ENCODE results near the gene ZNF835.
"Not testable (repeated sequence)": the region's sequence is repeated elsewhere in the genome, so short reads cannot be mapped to it uniquely, and the experiment has no call there.

The ZNF835 gene

DNA sequence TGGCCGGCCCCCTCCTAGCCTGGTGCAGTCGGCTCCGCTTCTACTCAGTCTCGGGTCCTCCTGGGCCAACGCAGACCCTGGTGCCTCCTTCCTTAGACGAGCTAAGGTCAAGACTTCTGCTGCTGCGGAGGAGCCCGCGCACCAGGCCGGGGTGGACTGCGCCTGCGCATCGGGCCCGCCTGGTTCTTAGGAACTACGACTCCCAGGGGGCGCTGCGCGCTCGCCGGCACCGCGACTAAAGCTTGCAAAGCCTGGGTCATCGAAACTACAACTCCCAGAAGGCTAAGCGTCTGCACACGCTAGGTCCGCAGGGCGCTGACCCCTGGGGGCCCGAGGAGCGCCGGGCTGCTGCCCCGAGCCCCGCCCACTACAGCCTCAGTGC, at the start of gene ZNF835:
Gene ZNF835 (minus strand): TSS at position 145 of the 382 bp plus-strand sequence. CDS start 6,559 bp downstream, outside the sequence.
- DNase-seq (ENCODE audit: low spot score), result no peak

DNA sequence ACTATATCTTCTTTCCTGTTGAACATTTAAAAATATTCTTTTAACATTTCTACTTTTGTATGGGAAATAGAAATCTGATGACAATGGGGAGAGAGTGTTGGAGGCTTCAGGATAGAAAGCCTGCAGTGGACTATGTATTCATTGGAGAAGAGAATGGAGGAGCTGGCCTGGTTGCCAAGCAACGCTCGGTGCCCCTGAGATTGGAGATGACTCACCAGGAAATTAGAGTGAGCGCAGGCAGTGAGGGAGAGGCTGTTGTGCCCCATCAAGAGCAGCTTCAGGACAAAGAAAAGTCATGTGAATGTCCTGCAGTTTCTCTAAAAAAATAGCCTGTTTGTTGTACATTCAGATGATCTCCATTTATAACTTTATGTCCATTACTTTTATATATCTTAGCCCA, 48.7 kb upstream of the ZNF835 start:
- peak; percentile 65 for DNase-seq (ENCODE audit: low spot score)

DNA sequence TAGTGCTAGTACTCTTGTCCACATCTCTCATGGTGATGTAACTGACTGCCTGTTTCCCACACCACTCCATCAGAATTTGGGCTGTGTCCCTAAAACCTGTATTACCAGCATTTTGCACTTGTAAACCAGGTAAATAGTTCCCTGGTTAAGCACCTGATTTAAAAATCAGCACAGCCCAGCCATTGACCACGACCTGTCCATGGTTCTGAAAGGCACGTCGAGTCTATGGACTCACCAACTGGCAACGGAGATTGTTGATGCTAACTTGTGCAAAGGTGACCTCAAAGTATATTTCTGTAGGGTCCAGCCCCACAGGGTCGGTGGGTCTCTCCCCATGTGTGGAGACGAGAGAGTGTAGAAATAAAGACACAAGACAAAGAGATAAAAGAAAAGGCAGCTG, 46.7 kb upstream of the ZNF835 start:
- peak; percentile 23 for DNase-seq (ENCODE audit: low spot score)

DNA sequence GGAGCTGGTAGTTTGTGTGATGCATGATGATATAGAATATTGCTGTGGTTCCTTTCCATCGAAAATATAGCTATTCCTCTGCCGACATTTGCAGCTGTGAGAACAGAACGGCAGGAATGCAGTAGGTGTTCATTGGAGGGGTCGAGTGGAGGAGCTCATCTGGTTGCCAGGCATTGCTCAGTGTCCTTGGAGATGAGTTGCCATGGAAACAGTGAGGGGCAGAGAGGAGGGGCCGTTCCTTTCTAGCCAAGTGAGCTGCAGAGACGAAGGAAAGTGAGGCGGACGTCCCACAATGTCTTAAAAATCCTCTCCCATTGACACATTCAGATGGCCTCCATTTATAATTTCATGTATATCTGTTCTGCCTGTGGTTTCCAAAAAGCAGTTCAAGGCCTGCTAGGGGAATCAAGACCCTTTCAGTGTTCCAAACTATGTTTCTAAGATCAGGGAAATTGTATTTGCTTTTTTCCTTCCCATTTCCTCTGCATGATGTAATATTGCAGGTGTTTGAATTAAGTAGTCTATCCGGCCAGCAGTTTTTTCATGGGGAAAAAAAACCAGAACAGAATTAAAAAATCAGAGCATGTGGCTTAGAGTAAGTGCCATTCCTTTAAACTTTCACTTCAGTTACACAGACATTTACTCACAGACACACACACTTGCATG, 41.2 kb upstream of the ZNF835 start:
- no peak for DNase-seq (ENCODE audit: low spot score)

DNA sequence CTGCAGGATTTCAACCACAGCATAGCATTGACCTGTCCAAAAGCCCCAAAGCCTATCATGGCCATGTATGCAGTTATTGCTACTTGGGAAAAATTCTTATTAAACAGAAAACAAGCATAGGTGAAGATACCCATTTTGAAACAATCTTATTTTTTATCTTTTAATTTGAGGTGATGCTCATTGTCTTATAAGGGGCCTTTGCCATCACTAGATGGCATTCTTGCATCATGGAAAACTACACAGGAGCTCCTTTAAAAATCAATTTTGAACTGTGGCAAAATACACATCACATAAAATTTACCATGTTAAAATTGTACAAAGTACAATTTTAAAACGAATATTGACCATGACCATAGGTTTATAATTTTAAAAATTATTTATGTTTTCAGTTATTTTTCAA, 38.9 kb upstream of the ZNF835 start:
- no peak for DNase-seq (ENCODE audit: low spot score)

DNA sequence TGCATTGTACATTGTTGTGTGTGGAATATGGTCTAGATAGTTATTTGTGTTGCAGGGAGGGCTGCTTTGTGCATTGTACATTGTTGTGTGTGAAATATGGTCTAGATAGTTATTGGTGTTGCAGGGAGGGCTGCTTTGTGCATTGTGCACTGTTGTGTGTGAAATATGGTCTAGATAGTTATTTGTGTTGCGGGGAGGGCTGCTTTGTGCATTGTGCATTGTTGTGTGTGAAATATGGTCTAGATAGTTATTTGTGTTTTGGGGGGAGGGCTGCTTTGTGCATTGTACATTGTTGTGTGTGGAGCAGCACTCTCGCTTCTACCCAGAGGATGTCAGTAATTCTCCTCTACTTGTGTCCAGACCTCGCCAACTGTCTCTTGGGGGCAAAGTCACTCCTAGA, 36.3 kb upstream of the ZNF835 start:
- no peak for DNase-seq (ENCODE audit: low spot score)

DNA sequence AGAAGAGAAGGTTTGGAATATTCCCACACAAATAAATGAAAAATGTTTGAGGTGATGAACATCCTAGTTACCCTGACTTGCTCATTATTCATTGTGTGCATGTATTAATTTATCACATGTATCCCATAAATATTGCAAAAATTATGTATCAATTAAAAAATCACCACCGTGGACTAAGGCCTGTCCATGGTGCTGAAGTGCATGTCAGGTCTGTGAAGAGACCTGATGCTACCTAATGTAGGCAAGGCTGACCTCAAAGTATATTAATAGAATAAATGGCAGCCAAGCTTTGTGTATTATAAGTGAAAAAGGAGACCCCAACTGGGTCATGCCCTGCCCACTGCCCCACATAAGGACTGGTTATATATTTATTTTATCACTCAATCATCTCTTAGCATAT, 34.4 kb upstream of the ZNF835 start:
- no peak for DNase-seq (ENCODE audit: low spot score)

DNA sequence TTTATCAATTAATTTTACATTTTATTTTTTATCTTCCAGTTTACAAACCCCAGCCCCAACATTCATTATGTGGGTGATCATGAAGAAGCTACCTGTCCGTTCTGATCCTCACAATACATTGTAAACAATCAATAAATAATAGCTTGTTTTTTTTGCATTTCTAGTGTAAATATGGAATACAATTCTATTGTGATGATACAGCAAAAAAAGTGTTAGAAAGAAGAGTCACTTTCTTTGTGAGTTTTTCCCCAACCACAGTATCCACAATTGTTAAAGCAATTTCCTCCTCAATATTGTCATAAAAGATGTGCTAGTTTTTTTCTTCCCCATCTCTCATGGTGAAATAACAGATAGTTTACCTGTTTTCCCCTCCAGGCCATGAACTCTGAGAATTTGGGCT, 30.3 kb upstream of the ZNF835 start:
- no peak for DNase-seq (ENCODE audit: low spot score)

DNA sequence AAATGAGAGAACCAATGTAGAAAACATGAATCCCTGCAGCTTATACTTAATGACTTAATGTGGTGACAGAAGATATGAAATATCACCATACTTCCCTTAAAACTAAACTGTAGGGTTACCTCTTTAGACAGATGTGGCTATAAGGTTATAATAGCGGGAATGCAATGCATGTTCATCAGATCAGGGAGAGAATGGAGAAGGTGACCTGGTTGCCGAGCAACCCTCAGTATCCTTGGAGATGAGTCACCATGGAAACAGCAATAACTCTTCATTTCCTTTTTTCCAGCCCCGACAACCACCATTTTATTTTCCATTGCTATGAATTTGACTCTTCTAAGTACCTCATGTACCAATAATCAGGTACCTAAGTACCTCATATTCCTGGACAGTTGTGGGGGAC, 28.0 kb upstream of the ZNF835 start:
- DNase-seq (ENCODE audit: low spot score), result no peak

DNA sequence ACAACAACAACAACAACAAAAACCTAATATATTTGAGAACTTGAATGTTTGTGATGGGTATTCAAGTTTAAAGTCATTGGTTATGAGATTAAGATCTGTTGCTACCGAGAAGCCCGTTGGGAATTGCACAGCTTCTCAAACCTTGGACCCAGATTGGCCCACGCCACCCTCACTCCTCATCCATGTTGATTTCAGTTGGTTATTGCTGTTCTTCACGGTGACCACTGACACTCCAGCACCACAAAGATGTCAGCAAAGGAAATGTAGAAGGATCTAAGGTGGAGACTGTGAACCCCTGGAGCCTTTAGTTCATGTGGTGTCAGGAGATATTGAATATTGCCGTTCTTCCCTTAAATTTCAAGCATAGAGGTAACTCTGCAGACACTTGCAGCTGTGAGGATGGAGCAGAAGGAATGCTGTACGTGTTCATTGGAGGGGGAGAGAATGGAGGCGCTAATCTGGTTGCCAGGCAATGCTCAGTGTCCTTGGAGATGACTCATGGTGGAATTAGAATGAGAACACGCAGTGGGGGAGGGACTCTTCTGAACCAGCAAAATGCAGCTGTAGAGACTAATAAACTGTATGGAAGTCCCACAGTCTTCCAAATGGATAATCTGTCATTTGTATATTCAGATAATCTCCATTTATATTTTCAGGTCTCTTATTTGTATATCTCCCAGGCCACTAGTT, 20.8 kb upstream of the ZNF835 start:
- peak; percentile 28 for DNase-seq (ENCODE audit: low spot score)

DNA sequence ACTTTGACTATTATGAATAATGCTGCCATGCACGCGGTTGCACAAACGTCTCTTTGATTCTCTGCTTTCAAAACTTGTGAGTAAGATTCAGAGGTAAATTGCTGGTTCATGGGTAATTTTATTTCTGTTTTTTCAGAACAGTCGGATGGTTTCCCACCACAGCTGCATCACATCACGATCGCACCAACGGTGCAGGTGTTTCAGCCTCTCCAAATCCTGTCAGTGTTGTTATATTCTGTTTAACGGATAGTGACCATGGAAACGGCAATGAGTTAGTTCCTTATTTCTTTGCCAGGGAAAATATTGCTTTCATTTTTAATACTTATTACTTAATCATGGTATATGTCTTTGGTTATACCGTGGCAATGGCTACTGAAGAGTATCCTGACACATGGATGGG, 19.1 kb upstream of the ZNF835 start:
- no peak for DNase-seq (ENCODE audit: low spot score)

DNA sequence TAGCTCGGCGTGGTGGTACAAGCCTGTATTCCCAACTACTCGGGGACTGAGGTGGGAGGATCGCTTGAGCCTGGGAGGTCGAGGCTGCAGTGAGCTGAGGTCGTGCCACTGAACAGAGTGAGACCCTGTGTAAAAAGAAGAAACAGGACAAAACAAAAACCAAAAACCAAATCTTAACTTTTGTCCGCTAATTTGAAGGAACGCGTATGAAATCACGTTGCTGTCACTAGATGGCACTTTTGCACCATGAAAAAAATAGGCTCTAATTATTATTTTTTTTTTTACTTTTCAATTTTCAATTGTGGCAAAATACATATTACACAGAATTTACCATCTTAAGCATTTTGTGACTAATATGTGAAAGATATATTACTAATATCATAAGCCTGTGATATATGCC, 17.6 kb upstream of the ZNF835 start:
- DNase-seq (ENCODE audit: low spot score), result no peak

DNA sequence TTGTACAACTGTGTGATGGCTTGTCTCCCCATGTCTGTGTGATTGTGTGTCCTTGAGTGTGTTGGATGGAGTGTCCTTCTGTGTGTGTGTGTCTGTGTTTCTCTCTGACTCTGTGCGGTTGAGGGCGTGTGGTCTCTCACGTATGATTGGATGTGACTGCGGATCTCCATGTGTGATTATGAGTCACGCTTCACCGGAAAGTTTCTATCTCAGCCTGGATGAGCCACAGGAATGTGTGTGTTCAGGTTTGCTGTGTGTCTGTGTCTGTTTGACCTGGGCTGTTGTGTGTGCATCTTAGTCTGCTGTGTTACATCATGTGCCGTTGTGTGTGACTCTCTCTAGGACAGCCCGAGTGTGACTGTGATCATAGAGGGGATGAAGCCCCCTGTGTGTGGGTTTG, 15.5 kb upstream of the ZNF835 start:
- peak; percentile 24 for DNase-seq (ENCODE audit: low spot score)

DNA sequence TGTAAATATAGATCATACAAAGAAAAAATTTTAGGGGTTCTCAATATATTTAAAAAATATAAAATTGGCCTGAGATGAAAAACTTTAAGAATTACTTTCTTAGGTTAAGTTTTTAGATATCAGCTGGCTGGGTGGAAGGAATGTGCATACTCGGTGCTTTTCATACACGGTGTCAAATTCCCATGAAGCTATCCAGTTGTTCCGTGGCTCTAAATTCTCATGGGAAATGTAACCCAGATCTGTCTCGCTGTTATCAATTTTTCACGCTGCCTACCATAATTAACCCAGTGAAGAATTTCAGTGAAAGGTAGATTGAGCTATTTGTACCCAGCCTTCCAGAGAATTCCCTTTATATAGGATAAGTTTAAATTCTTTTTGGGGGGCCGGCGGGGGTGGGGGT, 11.6 kb upstream of the ZNF835 start:
- no peak for DNase-seq (ENCODE audit: low spot score)

DNA sequence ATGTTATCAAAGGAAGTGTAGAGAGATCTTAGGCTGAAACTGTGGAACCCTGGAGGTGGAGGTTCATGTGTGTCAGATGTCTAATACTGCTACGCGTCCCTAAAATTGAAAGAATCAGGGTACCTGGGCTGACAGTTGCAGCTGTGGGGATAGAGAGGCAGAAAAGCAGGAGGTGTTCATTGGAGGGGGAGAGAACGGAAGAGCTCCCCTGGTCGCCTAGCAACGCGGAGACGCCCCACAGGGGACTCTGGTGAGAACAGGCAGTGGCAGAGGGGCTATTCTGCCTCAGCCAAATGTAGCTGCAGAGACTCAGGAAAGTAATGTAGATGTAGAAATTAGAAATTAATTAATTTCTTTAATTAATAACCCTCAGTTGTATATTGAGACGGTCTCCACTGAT, 10.1 kb upstream of the ZNF835 start:
- no peak for DNase-seq (ENCODE audit: low spot score)

DNA sequence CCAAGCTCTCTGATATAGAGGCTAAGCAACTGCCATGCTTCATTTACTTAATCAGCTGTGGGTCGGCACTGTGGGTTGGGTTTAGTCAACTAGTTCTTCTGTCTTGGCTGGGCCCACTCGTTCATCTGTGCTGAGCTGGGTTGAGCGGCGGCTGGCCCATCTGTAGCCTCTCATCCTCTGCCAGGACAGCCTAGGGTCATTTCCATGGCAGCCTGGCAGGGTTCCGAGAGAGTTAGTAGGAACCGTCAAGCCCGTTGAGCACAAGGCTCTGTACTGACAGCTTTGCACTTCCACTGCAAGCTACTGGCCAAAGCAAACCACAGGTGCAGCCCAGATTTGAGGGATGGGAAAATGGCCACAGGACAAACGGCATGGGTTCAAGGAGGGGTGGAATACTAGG, 6.6 kb upstream of the ZNF835 start:
- DNase-seq (ENCODE audit: low spot score), result no peak

DNA sequence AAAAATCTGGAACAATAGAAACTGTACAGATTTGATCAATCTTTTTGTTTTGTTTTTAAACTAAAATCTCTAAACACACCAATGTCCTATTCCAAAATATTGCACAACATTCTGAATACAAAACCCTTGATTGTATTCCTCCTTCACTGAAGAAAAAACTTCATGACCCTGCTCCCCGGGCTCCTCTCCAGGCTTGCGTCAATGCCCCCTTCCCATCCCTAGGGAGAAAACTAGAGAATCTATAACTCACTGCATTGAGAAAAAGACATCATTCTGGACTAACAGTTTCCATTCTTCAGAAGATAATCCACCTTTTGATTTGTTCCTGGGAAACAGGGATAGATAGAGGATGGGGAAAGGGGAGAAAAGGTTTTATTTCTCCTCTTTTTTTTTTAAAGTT, 1.1 kb upstream of the ZNF835 start:
- DNase-seq (ENCODE audit: low spot score), result not testable (repeated sequence)

DNA sequence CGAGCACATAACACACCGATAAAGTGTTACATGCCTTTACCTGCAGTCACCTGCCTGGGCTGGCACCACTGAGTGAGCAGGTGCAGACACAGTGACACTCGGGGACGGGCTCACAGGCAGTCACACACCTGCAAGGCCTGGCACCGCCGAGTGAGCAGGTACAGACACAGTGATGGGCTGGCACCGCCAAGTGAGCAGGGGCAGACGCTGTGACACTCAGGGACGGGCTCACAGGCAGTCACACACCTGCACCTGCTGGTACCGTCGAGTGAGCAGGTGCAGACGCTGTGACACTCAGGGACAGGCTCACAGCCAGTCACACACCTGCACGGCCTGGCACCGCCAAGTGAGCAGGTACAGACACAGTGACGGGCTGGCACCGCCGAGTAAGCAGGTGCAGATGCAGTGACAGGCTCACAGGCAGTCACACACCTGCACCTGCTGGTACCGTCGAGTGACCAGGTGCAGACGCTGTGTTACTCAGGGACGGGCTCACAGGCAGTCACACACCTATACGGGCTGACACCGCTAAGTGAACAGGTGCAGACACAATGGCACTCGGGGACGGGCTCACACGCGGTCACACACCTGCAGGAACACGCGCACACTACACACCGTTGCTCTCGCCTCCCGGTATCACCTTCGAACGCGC, 470 bp downstream of the ZNF835 start:
- DNase-seq (ENCODE audit: low spot score), result no peak

DNA sequence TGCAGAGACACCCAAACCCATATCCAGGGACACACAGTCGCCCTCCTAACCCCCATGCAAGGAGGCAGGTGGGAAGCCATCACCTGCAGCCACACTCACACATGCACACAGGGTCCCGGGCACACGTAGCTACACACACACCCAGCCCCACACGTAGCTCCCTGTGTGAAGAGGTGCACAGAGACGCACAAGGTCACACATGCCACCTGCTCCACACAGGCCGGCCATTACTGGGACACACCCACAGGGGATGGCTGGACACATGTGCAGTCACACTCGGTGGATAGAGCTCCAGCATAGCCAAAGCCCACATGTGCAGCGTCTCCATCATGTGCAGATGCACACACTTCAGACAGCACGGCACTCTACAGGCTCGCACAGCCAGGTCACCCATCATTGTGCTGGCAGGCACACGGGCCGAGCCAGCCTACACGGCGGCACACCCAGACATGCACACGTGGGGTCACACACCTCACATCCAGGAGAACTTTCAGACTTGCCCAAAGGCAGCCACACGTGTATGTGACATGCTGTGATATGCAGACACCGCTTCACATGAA, 1.1 kb downstream of the ZNF835 start:
- no peak for DNase-seq (ENCODE audit: low spot score)

DNA sequence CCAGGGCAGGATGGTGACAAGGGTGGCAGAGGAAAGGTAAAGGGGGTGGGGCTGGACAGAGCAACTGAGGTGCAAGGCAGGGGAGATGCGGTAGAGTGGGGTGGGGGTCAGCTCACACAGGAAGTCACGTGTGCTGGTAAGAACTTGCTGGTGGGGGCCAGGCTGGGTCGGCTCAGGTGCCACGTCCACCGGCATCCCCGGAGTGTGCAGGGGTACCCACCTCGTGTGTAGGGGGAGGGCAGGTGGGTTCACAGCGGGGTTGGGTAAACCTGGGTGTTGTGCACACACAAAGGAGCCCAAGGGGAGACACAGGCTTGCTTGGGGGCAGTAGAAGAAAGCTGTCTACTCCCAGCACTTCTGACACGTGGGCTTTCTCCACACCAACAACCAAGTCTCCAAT, 2.9 kb downstream of the ZNF835 start:
- no peak for DNase-seq (ENCODE audit: low spot score)

DNA sequence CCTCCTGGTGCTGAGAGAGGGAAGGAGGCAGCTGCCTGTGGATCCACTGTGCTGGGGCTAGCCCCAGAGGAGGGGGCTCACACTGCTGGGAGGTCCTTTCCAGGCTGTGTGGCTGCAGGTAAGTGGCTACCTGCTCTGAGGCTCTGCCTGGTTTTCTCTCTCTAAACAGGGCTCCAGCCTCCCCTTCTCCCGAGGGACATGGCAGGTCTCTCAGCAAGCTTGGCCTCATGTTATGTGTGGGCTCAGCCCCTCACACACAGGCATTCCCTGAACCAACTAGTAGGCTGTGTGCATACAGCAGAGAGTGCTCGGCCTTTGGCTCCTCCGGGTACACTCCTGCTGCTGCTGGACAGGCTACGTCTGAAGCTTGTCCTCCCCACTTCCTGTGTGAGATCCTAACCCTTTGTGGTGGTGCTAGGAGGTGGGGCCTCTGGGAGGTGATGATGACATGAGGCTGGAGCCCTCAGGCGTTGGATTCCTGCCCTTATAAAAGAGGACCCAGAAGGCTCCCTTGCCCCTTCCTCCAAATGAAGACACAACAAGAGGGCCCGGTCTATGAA, 4.2 kb downstream of the ZNF835 start:
- DNase-seq (ENCODE audit: low spot score), result no peak

DNA sequence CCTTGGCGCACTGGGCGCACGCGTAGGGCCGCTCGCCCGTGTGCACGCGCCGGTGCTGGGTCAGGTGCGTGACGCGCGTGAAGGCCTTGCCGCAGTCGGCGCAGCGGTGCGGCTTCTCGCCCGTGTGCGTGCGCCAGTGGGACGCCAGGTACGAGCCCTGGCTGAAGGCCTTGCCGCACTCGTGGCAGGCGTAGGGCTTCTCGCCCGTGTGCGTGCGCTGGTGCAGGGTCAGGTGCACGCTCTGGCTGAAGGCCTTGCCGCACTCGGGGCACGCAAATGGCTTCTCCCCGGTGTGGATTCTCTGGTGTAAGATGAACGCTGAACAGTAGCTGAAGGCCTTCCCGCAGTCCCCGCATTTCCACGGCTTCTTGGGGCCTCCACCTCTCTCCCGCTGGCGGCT, 7.0 kb downstream of the ZNF835 start:
- DNase-seq (ENCODE audit: low spot score), result no peak

DNA sequence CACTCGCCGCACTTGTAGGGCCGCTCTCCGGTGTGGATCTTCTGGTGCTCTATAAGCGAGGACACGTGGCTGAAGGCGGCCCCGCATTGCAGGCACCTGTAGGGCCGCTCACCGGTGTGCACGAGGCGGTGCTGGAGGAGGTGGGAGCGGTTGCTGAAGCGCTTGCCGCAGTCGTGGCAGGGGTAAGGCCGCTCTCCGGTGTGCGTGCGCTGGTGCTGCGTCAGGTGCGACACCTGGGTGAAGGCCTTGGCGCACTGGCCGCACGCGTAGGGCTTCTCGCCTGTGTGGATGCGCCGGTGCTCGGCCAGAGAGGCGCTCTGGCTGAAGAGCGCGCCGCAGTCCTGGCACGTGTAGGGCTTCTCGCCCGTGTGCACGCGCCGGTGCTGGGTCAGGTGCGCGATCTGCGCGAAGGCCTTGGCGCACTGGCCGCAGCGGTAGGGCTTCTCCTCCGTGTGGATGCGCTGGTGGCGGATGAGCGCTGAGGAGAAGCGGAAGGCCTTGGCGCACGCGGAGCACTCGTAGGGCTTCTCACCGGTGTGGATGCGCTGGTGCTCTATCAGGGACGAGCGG, 7.5 kb downstream of the ZNF835 start:
- no peak for DNase-seq (ENCODE audit: low spot score)
